ENCODE results near the gene PPM1H.

GRCh38 chr12:62604373-62604772, 330.6 kb downstream of the PPM1H start:
- TF ChIP-seq CTCF (IDR thresholded peaks at IDR 0.05) = no peak
- TF ChIP-seq POLR2A (IDR thresholded peaks at IDR 0.05) = no peak
- TF ChIP-seq POLR2AphosphoS5 (IDR thresholded peaks at IDR 0.05) = no peak

Data from stomach (tissue), 4 donors.